C4-2B (cell line): Measurements from ENCODE around the gene RAD50.

Source experiments
- CTCF ChIP-seq: fragments of 450-650 bp; conservative IDR thresholded peaks from 2 replicates; pipeline ENCODE4 v1.5.1; 2017; ENCODE audit warnings: mild to moderate bottlenecking
- ZFX ChIP-seq: fragments of 450-650 bp; IDR thresholded peaks from 2 replicates; pipeline ENCODE4 v1.6.1; 2017

GRCh38 chr5:132635873-132636272 lies 79.1 kb downstream of the RAD50 start:
- no peak for TF ChIP-seq CTCF
- TF ChIP-seq ZFX = no peak
